Hematopoietic multipotent progenitor cell treated with erythropoietin and hydrocortisone succinate and interleukin-3 and kit ligand, for 15 days (in vitro differentiated cells): ENCODE data around the gene SMG5.
A peak's percentile ranks its signal among the peaks of the same experiment; 100 is the strongest.

ENCODE experiments used
- DNase-seq: peaks from one replicate; pipeline ENCODE4 v3.0.0-alpha.2; 2015; ENCODE audit warnings: low spot score

Gene SMG5

GRCh38 chr1:156214024-156214748, 68.4 kb downstream of the SMG5 start:
- DNase-seq, result peak; percentile 16

GRCh38 chr1:156213644-156213966, 69.0 kb downstream of the SMG5 start:
- no peak for DNase-seq

- DNase-seq, result peak; percentile 96
Observed at GRCh38 chr1:156212833-156213643, 69.6 kb downstream of the SMG5 start, which contains the start of gene PMF1. Gene PMF1, plus strand, starts transcription at chr1:156213007. Its CDS starts 9 bp downstream, at chr1:156213016.

GRCh38 chr1:156212130-156212529, 70.5 kb downstream of the SMG5 start:
- DNase-seq, result no peak

- DNase-seq, result no peak
Observed at GRCh38 chr1:156211243-156211642, 71.4 kb downstream of the SMG5 start.

GRCh38 chr1:156204686-156205085, 77.9 kb downstream of the SMG5 start:
- DNase-seq, result no peak

GRCh38 chr1:156203331-156203730, 79.3 kb downstream of the SMG5 start:
- no peak for DNase-seq

- DNase-seq, result no peak
Observed at GRCh38 chr1:156200044-156200443, 82.6 kb downstream of the SMG5 start.
